Measurements from ENCODE around the gene ADAMTS13. TPM values are rescaled to one million over a fixed set of nuclear protein-coding genes. Genes with fewer than 3 reads are reported as not detected.

ADAMTS13 gene
- polyA plus RNA-seq, 3 donors: 10.5 to 14.1 (median 13.8) TPM

GRCh38 chr9:133453651-133454050 lies 31.5 kb downstream of the ADAMTS13 start:
- no peak for DNase-seq

DNA sequence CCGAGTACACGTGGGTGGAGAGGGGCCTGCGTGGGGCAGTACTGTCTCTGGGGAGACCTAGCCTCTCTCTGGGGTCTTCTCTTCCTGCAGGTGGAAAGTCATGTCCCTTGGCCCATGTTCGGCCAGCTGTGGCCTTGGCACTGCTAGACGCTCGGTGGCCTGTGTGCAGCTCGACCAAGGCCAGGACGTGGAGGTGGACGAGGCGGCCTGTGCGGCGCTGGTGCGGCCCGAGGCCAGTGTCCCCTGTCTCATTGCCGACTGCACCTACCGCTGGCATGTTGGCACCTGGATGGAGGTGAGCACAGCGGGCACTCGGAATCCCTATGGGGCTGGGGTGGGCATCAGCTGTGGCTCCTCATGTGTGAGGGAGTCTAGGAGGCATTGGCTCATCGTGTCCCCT lies 32.2 kb downstream of the ADAMTS13 start:
- DNase-seq: no peak

DNA sequence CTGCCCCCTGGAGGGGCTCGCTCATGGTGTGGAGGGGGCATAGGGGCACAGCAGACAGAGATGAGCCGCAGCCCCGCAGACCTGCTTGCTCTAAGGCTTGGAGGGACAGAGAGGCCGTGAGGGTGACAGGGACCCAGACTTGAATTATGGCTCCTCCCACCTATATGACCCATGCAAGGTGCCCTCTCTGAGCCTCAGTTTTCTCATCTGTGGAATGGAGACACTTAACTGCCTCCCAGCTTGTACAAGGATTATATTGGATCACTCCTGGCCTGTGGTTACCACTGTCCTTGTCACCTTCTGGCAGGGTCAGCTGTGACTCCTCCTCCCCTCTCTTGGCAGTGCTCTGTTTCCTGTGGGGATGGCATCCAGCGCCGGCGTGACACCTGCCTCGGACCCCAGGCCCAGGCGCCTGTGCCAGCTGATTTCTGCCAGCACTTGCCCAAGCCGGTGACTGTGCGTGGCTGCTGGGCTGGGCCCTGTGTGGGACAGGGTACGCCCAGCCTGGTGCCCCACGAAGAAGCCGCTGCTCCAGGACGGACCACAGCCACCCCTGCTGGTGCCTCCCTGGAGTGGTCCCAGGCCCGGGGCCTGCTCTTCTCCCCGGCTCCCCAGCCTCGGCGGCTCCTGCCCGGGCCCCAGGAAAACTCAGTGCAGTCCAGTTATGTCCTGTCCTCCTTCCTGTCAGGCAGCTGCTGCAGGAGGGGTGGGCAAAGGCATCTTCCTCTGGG lies 32.9 kb downstream of the ADAMTS13 start:
- no peak for DNase-seq

DNA sequence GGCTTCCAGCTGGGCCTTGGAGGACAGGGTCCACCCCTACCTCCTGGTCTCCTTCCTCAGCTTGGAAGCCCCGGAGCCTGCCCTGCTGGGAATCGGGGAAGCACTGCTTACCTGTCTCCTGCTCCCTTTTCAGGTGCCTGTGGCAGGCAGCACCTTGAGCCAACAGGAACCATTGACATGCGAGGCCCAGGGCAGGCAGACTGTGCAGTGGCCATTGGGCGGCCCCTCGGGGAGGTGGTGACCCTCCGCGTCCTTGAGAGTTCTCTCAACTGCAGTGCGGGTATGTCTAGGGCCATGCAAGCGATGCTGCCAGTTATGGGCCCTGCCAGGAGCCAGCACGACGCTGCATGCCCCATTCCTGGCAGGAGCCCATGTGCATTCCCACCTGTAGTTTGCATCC lies 33.8 kb downstream of the ADAMTS13 start:
- DNase-seq: no peak

- no peak for DNase-seq
Observed at GRCh38 chr9:133456409-133456808, 34.2 kb downstream of the ADAMTS13 start.

DNA sequence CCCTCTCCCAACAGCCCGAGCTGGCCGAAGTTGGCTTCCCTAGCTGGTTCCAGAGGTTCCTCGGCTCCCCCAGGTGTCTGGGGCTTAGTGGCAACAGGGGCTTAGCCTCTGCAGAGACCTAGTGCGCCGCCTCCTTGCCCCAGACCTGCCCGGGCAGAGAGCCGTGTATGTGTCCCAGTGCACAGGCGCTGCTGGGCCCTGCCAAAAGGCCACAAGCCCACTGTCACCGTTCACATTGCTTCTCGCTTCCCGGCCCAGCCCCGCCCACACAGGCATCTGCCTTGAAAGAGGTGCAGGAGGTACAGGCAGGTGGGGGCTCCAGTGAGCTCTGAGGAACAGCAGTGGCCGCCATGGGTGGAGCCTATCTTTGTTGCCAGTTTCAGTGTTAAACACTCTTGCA lies 35.1 kb downstream of the ADAMTS13 start:
- no peak for DNase-seq

DNA sequence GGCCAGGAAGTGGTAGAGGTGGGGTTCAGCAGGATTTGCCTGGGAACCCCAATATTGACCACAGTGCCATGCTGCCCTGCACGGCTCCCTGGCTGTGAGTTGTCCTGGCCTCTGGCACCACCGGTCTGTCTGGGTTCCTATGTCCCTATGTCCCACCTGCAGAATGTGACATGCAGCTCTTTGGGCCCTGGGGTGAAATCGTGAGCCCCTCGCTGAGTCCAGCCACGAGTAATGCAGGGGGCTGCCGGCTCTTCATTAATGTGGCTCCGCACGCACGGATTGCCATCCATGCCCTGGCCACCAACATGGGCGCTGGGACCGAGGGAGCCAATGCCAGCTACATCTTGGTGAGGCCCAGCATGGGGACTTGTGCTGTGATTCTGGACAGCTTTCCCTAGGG lies 35.6 kb downstream of the ADAMTS13 start:
- no peak for DNase-seq

DNA sequence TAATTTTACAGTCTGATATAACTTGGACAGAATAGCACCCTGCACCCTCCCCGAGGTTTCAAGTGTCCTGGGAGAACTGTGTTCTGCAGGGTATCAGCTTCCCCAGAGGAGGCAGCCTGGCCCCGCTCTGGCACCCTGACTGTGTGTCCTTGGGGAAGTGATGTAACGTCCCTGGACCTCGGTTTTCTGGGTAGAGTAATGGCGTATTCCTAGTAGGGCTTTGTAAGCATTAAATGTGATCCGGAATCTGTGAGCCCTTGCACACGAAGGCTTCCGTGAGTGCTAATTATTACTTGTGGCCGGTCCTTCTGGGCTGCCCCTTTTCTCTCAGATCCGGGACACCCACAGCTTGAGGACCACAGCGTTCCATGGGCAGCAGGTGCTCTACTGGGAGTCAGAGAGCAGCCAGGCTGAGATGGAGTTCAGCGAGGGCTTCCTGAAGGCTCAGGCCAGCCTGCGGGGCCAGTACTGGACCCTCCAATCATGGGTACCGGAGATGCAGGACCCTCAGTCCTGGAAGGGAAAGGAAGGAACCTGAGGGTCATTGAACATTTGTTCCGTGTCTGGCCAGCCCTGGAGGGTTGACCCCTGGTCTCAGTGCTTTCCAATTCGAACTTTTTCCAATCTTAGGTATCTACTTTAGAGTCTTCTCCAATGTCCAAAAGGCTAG lies 36.6 kb downstream of the ADAMTS13 start:
- no peak for DNase-seq

DNA sequence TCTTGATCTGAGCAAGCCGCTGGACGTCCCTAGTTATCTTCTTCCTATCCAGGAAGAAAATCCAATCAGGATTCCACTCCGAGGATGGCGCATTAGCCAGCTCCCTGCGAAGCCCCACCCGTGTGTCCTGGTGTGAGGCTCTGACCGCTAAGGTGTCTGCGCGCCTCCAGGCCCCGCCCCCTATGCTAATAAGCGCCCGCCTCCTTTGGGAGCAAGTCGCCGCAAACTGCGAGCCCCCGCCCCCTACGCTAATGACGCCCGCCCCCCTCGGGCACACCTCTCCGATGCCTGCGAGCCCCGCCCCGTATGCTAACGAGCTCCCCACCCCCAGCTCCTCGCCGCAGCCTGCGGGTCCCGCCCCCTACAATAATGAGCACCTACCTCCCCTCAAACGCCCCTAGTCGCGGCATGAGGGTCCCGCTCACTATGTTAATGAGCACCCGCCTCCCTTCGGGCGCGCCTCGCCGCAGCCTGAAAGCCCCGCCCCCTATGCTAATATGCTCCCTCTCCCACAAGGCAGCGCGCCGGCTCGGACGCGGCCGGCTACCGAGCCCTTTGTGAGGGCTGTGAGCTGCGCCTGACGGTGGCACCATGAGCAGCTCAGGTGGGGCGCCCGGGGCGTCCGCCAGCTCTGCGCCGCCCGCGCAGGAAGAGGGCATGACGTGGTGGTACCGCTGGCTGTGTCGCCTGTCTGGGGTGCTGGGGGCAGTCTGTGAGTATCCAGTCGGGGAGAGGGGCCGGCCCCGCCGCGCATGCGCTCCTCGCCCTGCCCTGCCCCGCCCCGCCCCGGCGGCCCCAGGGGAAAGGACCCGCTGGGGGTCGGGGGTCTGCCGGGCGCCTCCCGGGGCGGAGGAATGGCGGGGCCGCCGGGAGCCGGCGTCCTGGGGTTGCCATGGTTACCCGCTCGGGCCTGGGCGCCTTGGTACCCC lies 37.6 kb downstream of the ADAMTS13 start, which contains the start of gene CACFD1:
Gene CACFD1, plus strand, starts transcription at position 503 of the 929 bp plus-strand sequence. Its CDS starts 89 bp downstream, at position 592.
- DNase-seq: peak; percentile 96

DNA sequence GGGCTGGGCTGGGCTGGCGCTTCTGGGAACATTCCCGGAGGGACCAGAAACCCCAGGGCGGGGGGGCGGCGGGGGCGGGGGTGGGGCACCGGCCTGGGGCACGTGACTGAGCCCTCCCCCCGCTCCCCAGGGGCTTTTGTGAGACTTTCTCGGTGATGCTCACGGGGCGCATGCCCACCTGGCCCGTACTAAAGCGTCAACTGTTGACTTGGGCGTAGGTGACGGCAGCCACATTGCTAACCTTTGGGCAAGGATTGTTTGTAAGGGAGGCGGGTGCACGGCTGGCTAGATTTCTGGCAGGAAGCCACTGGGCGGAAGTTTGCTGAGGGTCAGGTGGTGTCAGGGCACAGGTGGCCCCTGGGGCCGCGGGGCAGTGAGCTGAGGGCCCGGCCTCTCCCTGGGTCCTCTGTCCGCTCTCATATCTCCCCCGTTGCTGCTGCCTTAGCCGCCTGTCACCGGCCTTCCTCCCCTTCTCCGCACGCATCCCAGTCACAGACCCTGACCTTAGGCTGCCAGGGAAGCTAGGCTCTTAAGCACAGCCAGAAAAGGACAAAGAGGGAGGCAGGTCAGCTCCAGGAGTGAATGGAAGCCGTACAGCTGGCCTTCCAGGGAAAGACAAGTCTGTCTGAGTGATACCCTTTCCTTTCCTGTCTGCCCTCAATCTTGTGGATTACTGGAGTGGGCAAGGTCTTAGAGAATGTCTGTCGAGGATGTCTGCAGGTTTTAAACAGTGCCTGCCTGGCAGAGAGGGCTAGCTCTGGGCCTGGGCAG lies 38.4 kb downstream of the ADAMTS13 start:
- peak; percentile 40 for DNase-seq

- no peak for DNase-seq
Observed at GRCh38 chr9:133461975-133462374, 39.8 kb downstream of the ADAMTS13 start.

- DNase-seq: no peak
Observed at GRCh38 chr9:133463234-133463863, 41.2 kb downstream of the ADAMTS13 start.

DNA sequence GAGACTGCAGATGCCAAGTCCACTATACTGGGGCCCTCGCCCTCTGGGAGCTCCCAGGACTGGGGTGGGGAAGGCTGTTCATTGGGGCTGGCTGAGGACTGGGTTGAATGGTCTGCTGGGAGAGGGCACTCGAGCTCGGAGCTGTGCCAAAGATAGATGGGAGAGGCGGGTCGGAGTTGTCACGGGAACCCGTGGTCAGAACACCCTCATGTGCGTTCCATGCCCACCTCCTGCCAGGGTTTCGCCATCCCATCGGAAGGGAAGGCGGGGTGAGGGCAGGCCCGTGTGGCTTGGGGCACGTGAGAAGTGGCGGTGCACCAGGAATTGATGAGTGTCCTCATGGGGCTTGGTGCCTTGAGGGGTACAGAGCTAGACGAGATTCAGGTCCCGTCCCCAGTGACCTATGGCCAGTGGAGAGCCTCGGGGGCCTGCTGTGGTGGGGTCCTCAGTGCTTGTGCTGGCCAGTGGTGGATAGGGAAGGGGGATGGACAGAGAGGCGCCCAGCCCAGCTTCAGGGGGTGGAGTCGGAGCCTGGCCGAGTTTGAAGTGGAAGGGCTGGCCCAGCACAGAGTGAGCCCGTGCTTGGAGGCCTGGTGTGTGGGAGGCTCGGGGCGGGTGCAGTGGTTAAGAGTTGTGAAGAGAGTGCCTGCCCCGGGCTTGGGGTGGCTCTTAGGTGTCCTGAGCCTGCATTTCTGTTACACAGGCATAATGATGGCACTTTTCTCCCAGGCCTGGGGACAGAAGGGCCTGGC lies 41.9 kb downstream of the ADAMTS13 start:
- no peak for DNase-seq

- no peak for DNase-seq
Observed at GRCh38 chr9:133464638-133465037, 42.5 kb downstream of the ADAMTS13 start.

GRCh38 chr9:133465984-133466383 lies 43.8 kb downstream of the ADAMTS13 start:
- no peak for DNase-seq

DNA sequence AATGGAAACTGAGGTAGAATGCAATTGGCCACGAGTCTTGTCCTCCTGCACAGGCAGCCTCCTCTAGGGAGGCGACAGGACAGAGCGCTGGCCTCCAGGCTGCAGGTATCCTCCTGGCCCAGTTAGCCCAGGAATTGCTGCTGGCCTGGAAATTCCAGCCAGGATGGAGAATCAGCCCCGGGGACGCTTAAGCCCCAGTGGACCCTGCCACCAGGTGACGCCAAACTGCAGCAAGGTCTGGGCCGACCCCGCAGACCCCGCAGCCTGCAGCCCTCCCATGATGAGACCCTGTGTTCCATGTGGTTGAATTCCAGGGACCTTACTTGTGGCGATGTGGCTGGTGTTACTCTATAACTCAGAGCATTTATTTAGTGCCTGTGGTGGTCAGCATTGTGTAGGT lies 44.9 kb downstream of the ADAMTS13 start:
- no peak for DNase-seq

- no peak for DNase-seq
Observed at GRCh38 chr9:133468374-133468773, 46.2 kb downstream of the ADAMTS13 start.

DNA sequence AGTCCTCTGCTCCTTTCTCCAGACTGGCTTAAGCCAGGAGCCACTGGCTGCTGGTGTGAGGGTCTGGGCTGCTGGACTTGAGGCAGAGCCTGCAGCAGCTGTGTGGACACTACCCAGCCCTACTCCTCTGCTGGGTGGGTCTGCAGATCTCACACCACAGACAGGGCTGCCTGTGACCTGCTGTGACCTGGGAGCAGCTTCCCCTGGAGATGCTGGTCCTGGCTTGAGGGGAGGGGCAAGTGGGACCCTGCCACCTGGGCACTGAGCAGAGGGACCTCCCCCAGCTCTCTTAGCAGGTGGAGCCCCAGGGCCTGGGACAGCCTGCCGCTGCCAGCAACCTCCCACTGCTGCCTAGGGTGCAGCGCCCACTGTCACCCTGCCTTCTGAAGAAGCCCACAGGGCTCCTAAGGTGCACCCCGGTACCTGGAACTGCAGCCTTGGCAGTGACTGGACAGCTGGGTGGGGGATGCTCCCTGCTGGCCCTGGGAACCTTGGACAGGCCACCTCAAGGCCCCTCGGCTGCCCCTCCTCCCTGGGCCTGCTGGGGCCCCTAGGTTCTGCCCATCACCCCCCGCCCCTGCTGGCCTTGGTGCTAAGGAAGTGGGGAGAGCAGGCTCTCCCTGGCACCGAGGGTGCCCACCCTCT lies 46.7 kb downstream of the ADAMTS13 start:
- no peak for DNase-seq

DNA sequence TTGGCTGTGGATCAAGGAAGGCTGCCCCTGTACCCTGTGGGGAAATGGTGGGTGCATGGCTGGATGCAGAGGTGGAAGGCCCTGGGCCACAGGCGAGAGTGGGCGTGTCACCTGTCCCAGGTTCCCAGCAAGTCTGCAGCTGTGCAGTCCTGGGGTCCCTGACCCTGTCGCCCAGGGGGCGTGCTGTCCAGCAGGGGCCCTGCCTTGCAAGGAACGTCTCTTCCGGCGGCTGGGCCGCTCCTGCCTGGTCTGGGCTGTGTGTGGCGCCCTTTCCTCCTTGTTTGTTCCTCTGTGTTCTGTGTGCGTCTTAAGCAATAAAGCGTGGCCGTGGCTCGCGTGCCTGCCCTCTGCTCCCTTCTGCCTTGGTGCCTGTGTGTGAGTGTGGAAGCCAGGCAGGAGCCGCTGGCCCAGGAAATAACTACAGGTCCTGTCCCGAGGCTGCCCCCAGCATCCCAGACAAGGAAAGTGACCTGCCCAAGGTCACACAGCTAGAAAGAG lies 48.3 kb downstream of the ADAMTS13 start:
- no peak for DNase-seq

GRCh38 chr9:133470988-133471387 lies 48.8 kb downstream of the ADAMTS13 start:
- no peak for DNase-seq
